ENCODE results near the gene SETX.

Gene SETX

DNA sequence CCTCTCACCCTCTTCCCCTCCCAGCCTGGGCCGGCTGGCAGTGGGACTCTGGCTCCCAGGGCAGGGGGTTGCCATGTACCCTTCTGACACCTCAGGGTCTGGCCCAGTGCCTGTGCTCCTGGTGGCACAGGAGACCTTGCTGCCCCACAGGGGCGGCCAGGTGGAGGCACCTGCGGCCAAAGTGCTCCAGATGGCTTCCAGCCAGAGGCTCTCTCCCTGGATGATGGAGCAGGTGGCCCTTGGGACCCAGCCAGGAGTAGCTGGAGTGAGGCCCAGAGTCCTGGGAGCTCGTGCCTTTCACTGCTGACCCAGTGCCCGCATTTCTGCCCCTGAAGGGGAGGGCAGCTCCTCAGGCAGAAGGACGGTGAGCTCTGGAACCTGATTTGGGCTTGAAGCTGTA lies 105.7 kb downstream of the SETX start:
- no peaks in the 10 kb centered on the region for H3K79me2 ChIP-seq (ENCODE audit: insufficient read depth, low read length)
- H3K4me2 ChIP-seq (ENCODE audit: low read length), result no peak overlapping the region
- H3K27ac ChIP-seq (ENCODE audit: low read depth, low read length, poor library complexity, severe bottlenecking), result no peak overlapping the region
- no peaks in the 10 kb centered on the region for H3K36me3 ChIP-seq (ENCODE audit: insufficient read depth, low read length)
- H3K9me2 ChIP-seq (ENCODE audit: low read depth, low read length), result no peaks in the 10 kb centered on the region
- H3F3A ChIP-seq (ENCODE audit: insufficient read depth, low read length), result no peaks in the 10 kb centered on the region
- H4K20me1 ChIP-seq (ENCODE audit: insufficient read depth, low read length), result no peaks in the 10 kb centered on the region
- H3K27me3 ChIP-seq (ENCODE audit: insufficient read depth, low read length), result peaks cover 7% of the 10 kb centered on the region; the same call in 1 of the 2 replicates
- H3K9ac ChIP-seq (ENCODE audit: low read length), result no peak overlapping the region
- no peaks in the 10 kb centered on the region for H3K4me1 ChIP-seq (ENCODE audit: insufficient read depth, low read length, severe bottlenecking)
- TF ChIP-seq EZH2 (IDR thresholded peaks at IDR 0.05; ENCODE audit: borderline replicate concordance, low read length), result no peak
- TF ChIP-seq, protein P1, sequence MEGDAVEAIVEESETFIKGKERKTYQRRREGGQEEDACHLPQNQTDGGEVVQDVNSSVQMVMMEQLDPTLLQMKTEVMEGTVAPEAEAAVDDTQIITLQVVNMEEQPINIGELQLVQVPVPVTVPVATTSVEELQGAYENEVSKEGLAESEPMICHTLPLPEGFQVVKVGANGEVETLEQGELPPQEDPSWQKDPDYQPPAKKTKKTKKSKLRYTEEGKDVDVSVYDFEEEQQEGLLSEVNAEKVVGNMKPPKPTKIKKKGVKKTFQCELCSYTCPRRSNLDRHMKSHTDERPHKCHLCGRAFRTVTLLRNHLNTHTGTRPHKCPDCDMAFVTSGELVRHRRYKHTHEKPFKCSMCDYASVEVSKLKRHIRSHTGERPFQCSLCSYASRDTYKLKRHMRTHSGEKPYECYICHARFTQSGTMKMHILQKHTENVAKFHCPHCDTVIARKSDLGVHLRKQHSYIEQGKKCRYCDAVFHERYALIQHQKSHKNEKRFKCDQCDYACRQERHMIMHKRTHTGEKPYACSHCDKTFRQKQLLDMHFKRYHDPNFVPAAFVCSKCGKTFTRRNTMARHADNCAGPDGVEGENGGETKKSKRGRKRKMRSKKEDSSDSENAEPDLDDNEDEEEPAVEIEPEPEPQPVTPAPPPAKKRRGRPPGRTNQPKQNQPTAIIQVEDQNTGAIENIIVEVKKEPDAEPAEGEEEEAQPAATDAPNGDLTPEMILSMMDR (IDR thresholded peaks at IDR 0.05; ENCODE audit: low read length), result no peak
- peaks cover 3% of the 10 kb centered on the region; the same call in 1 of the 2 replicates for H3K9me3 ChIP-seq (ENCODE audit: low read length)
- no peak overlapping the region for H3K4me3 ChIP-seq (ENCODE audit: low read depth, low read length, poor library complexity, severe bottlenecking)
- no peak overlapping the region for H2AFZ ChIP-seq (ENCODE audit: low read length)

DNA sequence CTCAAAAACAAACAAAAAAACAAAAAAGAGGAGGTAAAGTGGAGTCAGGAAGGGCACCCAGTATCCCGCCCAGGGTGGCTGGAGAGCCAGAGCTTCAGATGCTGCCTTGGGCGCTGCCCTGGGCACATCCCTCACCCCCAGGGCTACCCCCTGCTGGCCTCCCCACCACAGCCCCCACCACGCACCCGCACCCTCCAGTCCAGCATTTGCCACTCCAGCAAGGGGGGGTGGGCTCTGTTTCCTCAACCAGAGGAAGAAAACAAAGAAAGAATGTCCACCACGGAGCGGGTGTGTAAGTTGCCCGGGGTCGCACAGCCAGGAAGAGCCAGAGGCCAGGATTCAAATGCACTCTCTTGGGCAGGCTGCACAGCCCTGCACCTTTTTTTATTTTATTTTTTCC lies 106.8 kb downstream of the SETX start:
- Histone ChIP-seq H3K27ac (ENCODE audit: low read depth, low read length, poor library complexity, severe bottlenecking) (no peak overlapping the region), H3K27me3 (ENCODE audit: insufficient read depth, low read length) (peaks cover 7% of the 10 kb centered on the region; the same call in 1 of the 2 replicates), H3K79me2 (ENCODE audit: insufficient read depth, low read length) (no peaks in the 10 kb centered on the region), H3K4me3 (ENCODE audit: low read depth, low read length, poor library complexity, severe bottlenecking) (no peak overlapping the region), H3K9me3 (ENCODE audit: low read length) (peaks cover 3% of the 10 kb centered on the region; the same call in 1 of the 2 replicates), H3K36me3 (ENCODE audit: insufficient read depth, low read length) (no peaks in the 10 kb centered on the region), H3F3A (ENCODE audit: insufficient read depth, low read length) (no peaks in the 10 kb centered on the region), H3K9me2 (ENCODE audit: low read depth, low read length) (no peaks in the 10 kb centered on the region), H3K4me1 (ENCODE audit: insufficient read depth, low read length, severe bottlenecking) (peaks cover 9% of the 10 kb centered on the region), H3K4me2 (ENCODE audit: low read length) (no peak overlapping the region), H3K9ac (ENCODE audit: low read length) (no peak overlapping the region), H2AFZ (ENCODE audit: low read length) (no peak overlapping the region), H4K20me1 (ENCODE audit: insufficient read depth, low read length) (no peaks in the 10 kb centered on the region)
- TF ChIP-seq, protein P1 (IDR thresholded peaks at IDR 0.05; ENCODE audit: low read length), result no peak
- TF ChIP-seq EZH2 (IDR thresholded peaks at IDR 0.05; ENCODE audit: borderline replicate concordance, low read length), result no peak

DNA sequence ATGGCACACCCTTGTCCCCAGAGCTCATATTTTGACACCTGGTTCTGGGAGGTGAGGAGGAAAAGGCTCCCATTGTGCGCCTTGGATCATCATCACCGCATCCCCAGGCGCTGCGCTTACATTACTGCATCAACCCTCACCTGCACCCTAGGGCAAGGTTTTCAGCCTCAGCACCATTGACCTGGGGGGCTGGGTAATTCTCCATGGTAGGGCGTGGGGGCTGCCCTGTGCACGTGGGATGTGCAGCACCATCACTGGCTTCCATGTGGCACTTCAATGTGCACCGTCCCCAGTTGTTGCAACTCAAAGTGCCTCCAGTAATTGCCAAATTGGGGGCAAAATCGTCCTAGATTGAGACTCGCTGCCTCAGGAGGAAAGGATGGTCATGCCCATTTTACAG lies 109.3 kb downstream of the SETX start:
- H4K20me1 ChIP-seq (ENCODE audit: insufficient read depth, low read length), result no peaks in the 10 kb centered on the region
- peaks cover 21% of the 10 kb centered on the region for H3K4me1 ChIP-seq (ENCODE audit: insufficient read depth, low read length, severe bottlenecking)
- no peaks in the 10 kb centered on the region for H3K9me3 ChIP-seq (ENCODE audit: low read length)
- H3K9ac ChIP-seq (ENCODE audit: low read length), result no peak overlapping the region
- H3K9me2 ChIP-seq (ENCODE audit: low read depth, low read length), result no peaks in the 10 kb centered on the region
- H3K36me3 ChIP-seq (ENCODE audit: insufficient read depth, low read length), result no peaks in the 10 kb centered on the region
- H2AFZ ChIP-seq (ENCODE audit: low read length), result no peak overlapping the region
- no peaks in the 10 kb centered on the region for H3F3A ChIP-seq (ENCODE audit: insufficient read depth, low read length)
- TF ChIP-seq EZH2 (IDR thresholded peaks at IDR 0.05; ENCODE audit: borderline replicate concordance, low read length), result no peak
- TF ChIP-seq, protein P1 (IDR thresholded peaks at IDR 0.05; ENCODE audit: low read length), result no peak
- H3K27ac ChIP-seq (ENCODE audit: low read depth, low read length, poor library complexity, severe bottlenecking), result no peak overlapping the region
- H3K4me2 ChIP-seq (ENCODE audit: low read length), result no peak overlapping the region
- H3K79me2 ChIP-seq (ENCODE audit: insufficient read depth, low read length), result no peaks in the 10 kb centered on the region
- H3K27me3 ChIP-seq (ENCODE audit: insufficient read depth, low read length), result peaks cover 4% of the 10 kb centered on the region; the same call in 1 of the 2 replicates
- H3K4me3 ChIP-seq (ENCODE audit: low read depth, low read length, poor library complexity, severe bottlenecking), result no peak overlapping the region
